Measurements from ENCODE around the gene PLEKHA5.
"Not testable (repeated sequence)": the region's sequence is repeated elsewhere in the genome, so short reads cannot be mapped to it uniquely, and the experiment has no call there.

Gene PLEKHA5

GRCh38 chr12:19412844-19413243 lies 283.3 kb downstream of the PLEKHA5 start:
- no peak for DNase-seq

GRCh38 chr12:19413582-19413981 lies 284.0 kb downstream of the PLEKHA5 start:
- DNase-seq, result not testable (repeated sequence)

GRCh38 chr12:19415563-19415962 lies 286.0 kb downstream of the PLEKHA5 start:
- DNase-seq, result no peak

GRCh38 chr12:19419086-19419485 lies 289.6 kb downstream of the PLEKHA5 start:
- DNase-seq, result no peak

GRCh38 chr12:19421503-19422282 lies 292.2 kb downstream of the PLEKHA5 start:
- DNase-seq, result no peak

GRCh38 chr12:19423166-19423930 lies 293.8 kb downstream of the PLEKHA5 start:
- DNase-seq, result no peak
